HG03378 (cell line): ENCODE data around the gene TATDN2.
"Not testable (repeated sequence)": the region's sequence is repeated elsewhere in the genome, so short reads cannot be mapped to it uniquely, and the experiment has no call there.

Source experiments
- ATAC-seq: cut with Tn5 transposase; IDR thresholded peaks from one replicate; pipeline ENCODE4 v1.9.1; 2021; ENCODE audit warnings: mild to moderate bottlenecking, moderate library complexity; ENCODE audit not compliant: unreplicated experiment

Gene TATDN2

GRCh38 chr3:10289787-10290355, 41.6 kb downstream of the TATDN2 start:
- no peak for ATAC-seq

GRCh38 chr3:10290481-10291176, 42.4 kb downstream of the TATDN2 start:
- no peak for ATAC-seq

GRCh38 chr3:10291641-10292040, 43.4 kb downstream of the TATDN2 start:
- no peak for ATAC-seq

GRCh38 chr3:10292505-10293419, 44.5 kb downstream of the TATDN2 start, which contains the start of gene GHRL:
TSS of gene GHRL (minus strand) at chr3:10292947. CDS start at chr3:10290180, 2,767 bp downstream.
- peak; percentile 89 for ATAC-seq

GRCh38 chr3:10294030-10294586, 45.8 kb downstream of the TATDN2 start:
- no peak for ATAC-seq

GRCh38 chr3:10298064-10298463, 49.8 kb downstream of the TATDN2 start:
- not testable (repeated sequence) for ATAC-seq

GRCh38 chr3:10299175-10299574, 50.9 kb downstream of the TATDN2 start:
- ATAC-seq: no peak

GRCh38 chr3:10299679-10300078, 51.4 kb downstream of the TATDN2 start:
- ATAC-seq: no peak

- ATAC-seq: no peak
Measured at GRCh38 chr3:10300087-10300486, 51.8 kb downstream of the TATDN2 start.

- no peak for ATAC-seq
Measured at GRCh38 chr3:10303105-10303504, 54.8 kb downstream of the TATDN2 start.

- no peak for ATAC-seq
Measured at GRCh38 chr3:10303785-10304184, 55.5 kb downstream of the TATDN2 start.

GRCh38 chr3:10304905-10305304, 56.6 kb downstream of the TATDN2 start:
- ATAC-seq: no peak

GRCh38 chr3:10305331-10305902, 57.2 kb downstream of the TATDN2 start:
- no peak for ATAC-seq

- no peak for ATAC-seq
Measured at GRCh38 chr3:10306156-10306555, 57.9 kb downstream of the TATDN2 start.

- ATAC-seq: no peak
Measured at GRCh38 chr3:10308678-10309077, 60.4 kb downstream of the TATDN2 start.

GRCh38 chr3:10309736-10310135, 61.5 kb downstream of the TATDN2 start:
- ATAC-seq: no peak

GRCh38 chr3:10310578-10310977, 62.3 kb downstream of the TATDN2 start:
- ATAC-seq: no peak

- ATAC-seq: no peak
Measured at GRCh38 chr3:10311710-10312109, 63.5 kb downstream of the TATDN2 start.

- ATAC-seq: no peak
Measured at GRCh38 chr3:10312391-10312790, 64.1 kb downstream of the TATDN2 start.

- no peak for ATAC-seq
Measured at GRCh38 chr3:10312861-10313260, 64.6 kb downstream of the TATDN2 start.

GRCh38 chr3:10315101-10315500, 66.8 kb downstream of the TATDN2 start:
- ATAC-seq: no peak
